HG02759 (cell line): ENCODE measurements around the gene TAP1.

Experiments used
- ATAC-seq: cut with Tn5 transposase; IDR thresholded peaks from one replicate; pipeline ENCODE4 v1.9.1; 2021; ENCODE audit warnings: mild to moderate bottlenecking, moderate library complexity; ENCODE audit not compliant: unreplicated experiment

Gene TAP1

DNA sequence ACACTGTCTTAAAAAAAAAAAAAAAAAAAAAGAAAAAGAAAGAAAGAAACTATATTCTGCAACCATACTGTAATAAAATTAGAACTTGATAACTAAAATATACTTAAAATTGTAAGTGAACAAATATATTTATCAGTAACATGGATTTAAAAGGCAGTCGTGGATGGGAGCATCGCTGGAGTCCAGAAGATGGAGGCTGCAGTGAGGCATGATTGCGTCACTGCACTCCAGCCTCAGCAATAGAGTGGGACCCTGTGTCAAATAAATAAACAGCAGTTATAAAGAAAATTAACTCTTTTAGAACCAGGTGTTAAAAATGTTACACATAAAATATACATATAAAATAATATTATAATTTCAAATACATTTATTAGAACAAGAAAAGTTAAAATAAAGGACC lies 9.2 kb upstream of the TAP1 start:
- ATAC-seq = no peak

DNA sequence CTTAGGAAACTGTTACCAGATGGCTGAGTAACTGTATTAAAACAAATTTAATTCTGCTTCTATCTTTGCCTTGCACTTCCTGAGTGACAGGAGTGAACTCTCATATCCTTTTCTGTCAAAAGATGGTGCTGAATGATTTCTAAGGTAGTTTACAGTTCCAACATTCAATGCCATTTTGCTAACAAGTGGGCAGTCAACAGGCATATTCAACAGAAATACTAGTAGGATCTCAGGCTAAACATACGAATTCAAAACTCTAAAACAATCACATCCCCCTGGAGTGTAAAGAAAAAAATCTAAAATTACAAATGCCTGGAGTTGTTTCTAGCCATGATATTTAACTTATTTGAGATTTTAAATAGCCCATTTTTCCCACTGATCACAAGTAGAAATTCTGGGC lies 7.2 kb upstream of the TAP1 start:
- no peak for ATAC-seq

DNA sequence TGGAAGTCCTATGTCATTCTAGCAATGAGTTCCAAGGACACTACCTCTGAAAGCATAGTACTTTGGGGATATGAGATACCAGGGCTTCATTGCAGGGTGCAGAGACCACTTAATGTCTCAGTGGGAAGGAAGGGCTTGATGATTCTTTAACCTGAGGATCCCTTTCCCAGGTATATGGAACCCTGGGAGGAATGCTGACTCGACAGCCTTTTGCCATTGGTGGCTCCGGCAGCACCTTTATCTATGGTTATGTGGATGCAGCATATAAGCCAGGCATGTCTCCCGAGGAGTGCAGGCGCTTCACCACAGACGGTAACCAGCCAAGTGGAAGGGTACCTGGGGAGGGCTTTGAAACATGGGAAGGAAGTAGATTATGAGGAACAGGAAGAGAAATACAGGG lies 4.7 kb upstream of the TAP1 start:
- no peak for ATAC-seq

DNA sequence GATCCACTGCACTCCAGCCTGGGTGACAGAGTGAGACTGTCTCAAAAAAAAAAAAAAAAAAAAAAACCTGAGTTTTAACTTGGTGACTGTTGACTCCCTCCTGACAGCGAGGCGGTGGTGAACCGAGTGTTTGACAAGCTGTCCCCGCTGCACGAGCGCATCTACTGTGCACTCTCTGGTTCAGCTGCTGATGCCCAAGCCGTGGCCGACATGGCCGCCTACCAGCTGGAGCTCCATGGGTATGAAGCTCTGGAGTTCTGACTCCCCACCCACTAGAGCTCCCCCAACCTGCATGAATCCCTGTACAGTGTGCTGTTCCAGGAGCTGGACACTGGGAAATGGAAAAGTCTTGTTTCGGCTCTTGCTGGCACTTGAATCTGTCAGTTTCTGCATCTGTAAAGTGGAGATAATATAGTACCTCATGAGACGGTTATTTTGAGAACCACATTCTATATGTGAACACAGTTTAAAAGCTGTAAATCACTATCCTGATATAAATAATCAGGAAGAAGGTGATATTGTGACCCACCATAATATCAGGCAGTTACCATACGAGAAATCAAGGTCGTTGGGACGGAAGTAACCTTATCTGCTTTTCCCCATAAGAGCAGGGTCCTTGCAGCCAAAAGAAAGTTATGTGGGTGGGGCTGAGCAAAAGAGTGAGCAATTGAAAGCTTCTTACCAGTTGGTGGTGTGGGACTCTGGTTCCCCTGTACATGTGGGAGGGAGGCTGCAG lies 3.8 kb upstream of the TAP1 start:
- ATAC-seq = no peak

DNA sequence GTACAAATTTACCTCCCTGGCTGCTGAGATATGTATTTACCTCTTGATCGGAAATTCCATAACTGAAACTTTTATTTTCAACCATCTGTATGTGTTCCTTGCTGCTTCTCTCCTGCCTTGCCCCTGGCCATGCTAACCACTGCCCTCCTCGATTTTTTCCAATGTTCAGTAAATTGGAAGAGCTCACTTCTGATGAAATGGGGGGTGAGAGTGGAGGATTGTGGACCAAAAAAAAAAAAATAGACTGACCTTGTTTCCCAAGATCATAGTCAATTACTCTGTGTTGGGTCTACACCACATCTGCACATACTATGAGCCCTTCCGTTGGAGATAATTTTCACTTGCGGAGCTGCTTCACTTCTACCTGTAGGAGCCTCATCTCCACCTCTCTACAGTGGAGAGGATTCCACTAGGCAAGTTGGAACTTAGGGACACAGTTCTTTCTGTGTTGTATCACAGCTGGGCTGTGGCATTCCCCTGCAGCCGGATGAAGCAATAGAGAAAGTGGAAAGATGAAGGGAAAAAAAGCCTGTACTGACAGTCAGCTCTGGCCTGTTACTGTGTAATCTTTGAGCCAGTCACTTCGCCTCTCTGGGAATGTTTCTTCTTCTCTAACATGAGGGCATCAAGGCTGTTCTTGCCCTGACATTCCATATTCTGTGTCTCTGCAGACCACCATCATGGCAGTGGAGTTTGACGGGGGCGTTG lies 2.1 kb upstream of the TAP1 start:
- no peak for ATAC-seq

DNA sequence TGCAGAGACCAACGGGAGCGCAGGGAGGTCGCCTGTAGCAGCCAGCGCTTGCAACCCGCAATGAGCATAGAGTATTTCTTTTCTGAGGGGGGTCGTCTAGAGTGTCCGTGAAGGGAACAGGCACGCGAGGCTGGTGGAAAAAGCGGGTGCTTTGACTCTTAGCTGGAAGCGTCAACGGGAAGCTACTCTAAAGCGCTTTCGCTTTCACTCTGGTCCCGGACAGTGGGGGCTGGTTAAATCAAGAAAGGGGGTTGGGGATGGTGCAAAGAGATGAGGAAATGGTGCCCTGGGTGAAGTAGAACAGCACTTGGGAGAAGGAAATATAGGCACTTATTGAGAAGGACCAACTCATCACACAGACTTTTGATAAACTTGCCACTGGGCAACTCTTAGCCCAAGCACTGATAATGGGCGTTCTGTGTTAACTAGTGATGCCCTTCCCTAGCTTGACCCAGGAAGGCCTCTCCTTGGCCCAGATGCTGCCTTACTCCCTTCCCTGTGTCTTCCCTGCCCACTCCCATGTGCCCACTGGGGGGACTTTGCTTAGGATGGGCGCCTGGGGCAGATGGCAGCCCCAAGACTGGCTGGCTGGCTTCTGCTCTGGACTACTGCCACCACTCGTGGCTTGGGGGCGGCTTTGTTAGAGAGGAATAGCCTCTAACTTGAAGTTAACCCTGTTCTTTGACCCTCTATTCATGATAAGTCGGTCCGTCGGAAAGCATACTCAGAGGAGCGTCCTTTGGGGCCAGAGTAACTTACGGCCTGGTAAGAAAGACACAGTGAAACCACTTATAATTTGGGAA lies 1.1 kb upstream of the TAP1 start:
- peak; percentile 17 for ATAC-seq

DNA sequence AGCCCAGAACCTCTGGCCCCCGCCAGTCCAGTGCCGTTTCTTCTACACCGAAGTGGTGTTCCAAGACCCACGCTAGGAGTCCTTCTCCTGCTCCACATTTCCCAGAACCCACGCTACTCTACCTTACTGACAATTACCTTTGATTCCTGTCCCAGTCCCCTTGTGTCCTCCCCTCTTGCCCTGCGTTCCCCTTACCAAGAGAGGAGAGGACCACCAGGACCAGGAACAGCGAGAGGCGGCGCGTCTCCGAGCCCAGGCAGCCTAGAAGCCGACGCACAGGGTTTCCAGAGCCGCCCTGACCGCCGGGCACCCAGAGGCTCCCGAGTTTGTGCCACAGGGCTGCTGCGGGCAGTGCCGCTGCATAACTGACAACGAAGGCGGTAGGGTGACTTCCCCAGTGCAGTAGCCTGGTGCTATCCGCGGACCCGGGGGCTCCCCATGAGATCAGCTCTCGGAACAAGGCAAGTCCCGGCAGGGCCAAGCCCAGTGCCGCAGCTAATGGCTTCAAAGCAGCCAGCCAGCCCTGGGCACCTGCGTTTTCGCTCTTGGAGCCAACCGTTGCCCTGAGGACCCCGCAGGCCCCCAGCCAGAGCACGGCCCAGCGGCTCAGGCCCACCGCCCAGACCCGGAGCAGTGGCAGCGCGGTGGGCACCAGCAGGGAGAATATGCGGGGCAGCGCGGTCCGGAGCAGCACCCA lies 512 bp downstream of the TAP1 start:
- peak; percentile 19 for ATAC-seq

DNA sequence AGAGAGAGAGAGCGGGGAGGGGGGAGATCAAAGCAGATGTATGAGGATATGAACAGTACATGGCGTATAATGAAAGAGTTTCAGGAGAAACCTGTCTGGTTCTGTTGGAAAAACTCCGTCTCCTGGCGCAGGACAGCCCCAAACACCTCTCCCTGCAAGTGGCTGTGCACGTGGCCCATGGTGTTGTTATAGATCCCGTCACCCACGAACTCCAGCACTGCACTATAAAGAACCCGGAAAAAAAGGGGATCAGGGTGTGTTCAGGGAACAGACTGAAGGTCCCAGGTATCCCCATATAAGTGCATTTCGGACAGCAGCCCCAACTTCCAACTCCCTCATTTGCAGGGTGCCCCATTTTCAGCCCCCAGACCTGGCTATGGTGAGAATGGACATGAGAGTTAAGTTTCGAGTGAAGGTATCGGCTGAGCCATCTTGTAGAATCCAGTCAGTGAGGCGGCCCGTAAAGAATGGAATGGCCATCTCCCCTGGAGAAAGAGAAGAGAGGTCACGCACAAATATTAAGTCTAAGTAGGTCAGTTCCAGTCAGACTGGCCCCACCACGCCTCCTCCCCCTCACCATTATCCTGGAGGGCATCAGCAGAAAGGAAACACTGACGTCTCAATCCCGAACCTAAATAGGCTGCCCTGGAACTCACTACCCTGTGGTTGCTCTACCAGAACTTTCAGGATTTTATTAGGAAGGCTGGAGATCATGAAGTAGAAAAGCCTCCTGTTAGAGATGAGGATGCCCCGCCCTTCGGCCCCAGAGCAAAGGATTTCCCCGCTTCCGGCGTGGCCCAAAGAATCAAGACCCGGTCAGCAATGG lies 1.3 kb downstream of the TAP1 start:
- no peak for ATAC-seq

DNA sequence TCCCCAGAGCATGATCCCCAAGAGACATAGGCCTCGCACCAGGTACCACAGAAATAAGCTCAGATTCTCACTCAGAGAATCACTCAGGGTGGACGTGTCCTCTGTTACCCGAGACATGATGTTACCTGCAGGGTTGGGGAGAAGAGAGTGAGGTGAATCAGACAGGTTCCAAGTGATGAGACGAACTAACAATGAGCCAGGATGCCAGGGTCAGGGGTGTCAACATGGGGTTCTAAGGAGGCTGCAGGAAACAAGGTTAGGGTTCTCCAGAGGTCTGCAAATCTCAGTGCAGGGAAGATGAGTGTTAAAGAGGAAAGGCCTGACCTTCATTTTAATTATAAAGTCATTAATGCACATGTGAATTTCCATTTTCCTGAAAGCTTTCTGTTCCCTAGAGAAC lies 2.5 kb downstream of the TAP1 start:
- ATAC-seq = no peak

DNA sequence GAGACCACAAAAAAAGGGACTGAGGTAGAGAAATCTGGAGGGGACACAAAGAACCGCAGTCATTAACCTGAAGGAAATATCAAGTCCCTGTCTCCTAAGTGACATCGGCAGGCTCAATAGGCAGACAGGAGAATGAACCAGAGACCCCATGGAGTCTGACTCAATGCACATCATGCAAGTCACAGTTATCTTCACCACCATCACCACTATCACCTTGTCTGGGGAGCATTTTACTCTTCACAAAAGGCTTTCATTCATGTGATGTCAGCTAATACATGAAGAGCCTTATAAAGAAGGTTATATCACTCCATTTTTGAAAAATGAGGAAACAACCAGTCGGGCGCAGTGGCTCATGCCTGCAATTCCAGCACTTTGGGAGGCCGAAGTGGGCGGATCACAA lies 4.4 kb downstream of the TAP1 start:
- ATAC-seq = no peak

DNA sequence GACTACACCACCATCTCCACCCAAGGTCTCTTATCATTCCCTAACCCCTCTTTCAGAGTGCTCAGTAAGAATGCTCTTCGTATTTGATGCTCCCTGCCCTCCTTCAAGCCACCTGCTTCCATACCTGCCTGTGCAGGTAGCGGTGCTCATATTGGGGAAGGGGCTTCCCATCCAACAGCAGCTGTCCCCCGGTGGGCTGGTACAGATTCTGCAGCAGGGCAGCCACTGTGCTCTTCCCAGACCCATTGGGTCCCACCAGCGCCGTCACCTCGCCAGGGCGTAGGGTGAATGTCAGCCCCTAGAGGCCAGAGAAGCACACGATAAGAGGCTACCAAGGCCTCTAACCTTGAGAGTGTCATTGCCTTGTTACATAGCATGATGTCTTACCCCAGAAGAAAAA lies 5.7 kb downstream of the TAP1 start:
- ATAC-seq = no peak

DNA sequence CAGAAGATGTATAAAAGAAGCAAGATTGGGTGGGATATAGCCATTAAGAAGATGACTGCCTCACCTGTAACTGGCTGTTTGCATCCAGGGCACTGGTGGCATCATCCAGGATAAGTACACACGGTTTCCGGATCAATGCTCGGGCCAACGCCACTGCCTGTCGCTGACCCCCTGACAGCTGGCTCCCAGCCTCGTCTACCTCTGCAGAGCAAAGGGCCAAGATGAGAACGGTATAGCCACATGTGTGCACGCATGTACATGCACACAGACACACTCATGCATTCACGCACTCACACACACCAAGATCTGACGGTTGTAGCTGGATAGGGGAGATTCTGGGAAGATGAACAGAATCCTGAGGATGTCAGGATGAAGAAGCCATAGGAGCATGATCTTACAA lies 6.5 kb downstream of the TAP1 start:
- ATAC-seq = no peak

DNA sequence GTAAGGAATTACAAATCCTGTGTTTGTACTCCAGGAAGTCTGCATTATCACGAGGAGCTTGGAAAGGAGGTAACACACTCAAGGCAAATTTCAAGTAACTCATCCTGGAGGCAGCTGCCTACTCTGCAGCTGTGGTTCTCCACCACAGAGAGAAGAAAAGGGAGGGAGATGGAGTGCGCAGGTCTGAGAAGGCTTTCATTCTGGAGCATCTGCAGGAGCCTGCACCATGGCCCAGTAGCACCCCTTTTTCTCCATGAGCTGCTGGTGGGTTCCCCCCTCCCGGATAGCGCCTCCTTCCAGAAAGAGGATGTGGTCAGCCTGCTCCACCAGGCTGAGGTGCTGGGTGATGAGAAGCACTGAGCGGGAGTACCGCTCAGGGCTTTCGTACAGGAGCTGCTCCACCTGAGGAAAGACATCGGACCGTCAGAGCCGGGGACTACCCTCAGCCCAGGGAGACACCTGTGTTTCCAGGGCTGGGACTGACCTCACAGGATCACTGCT lies 8.1 kb downstream of the TAP1 start:
- no peak for ATAC-seq

DNA sequence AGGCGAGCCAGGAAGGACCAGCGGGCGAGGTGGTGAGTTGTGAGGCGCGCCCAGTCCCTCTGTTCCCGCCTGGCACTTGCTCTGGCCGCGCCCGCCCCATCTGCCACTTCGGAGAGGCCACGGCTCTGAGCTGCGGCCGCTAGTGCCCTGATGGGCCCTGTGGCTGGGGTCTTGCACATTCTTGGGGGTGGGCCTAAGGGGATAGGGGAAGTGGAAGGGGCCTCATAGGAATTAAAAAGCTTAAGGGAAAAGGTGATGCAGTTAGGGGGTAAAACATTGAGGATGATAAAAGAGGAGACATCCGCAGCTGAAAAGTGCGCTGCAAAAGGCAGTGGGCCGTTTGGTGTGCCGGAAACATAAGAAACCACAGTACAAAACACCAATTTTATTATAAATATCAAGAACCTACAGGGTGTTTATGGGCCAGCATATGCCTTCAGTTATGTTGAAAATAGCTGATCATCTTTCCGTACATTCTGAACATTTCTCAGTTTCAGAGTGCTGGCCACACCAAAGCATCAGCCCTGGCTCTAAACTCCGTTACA lies 8.6 kb downstream of the TAP1 start:
- ATAC-seq = no peak

DNA sequence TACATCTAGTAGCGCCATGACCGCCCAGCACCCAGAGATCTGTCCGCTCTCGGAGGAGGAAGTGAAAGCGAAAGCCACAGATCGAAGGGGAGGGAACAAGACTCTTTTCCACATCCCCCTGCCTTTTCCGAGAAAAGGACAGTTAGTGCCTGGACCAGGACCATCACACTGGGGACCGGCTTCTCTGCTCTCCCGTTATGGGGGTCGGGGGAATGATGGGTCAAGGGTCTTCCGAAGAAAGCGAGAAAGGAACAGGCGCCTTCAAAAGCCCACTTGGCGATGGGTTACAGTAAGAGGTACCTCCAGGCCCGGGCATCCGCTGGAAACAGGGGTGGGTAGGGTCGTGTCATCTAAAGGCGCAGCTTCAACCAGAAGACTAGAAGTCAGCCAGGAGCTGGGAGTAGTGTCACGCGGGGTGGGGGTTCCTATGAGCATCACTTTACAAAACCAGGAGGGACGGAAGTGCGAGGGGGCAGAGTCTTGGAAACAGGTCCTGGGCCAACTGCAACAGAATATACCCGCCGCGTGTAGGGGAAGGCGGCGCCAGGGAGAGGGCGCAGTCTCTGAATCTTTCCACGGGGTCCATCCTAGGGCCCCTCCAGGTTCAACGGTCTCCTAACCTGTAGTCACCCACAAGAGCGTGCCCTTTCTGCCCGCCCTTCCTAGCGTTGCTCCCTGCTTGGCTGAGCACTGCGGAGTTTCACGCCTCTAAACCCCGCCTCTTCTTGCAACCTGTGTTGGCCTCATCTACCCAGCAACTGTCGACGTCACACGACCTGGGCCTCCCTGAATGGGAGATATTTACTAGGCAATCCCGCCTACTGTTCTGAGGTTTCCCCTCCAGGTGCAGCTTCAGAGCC lies 9.3 kb downstream of the TAP1 start, which contains the start of gene PSMB8:
Gene PSMB8, minus strand, starts transcription at position 69 of the 860 bp plus-strand sequence. Its CDS starts 51 bp downstream, at position 18.
- peak; percentile 71 for ATAC-seq

DNA sequence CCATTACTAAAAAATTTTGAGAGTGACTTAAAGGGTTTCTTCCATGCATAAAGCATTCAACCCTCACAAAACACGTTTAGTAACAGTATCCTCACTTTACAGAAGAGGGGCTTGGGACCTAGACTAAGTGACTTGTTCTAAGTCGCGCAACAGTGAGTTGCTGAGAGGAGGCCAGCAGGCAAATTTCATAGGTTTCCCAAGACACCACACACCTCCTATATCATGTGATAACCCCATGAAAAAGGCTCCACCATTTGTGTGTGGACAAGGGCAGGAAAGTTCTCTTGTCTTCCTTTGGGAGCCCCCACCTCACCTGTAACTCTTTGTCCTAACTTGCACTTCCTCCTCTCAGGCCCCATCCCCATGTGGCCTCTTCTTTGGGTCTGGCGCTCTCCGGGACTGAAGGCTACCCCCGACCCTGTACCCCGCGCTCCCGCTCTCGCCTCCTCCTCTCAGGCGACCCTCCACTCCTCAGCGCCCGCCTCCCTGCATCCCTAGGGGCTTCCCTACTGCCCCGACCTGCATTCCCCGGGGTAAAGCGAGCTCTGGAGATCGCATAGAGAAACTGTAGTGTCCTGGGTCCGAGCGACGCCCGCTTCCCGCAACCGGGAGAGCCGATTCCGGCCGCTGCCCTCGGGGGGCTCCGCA lies 10.0 kb downstream of the TAP1 start:
- ATAC-seq = no peak

DNA sequence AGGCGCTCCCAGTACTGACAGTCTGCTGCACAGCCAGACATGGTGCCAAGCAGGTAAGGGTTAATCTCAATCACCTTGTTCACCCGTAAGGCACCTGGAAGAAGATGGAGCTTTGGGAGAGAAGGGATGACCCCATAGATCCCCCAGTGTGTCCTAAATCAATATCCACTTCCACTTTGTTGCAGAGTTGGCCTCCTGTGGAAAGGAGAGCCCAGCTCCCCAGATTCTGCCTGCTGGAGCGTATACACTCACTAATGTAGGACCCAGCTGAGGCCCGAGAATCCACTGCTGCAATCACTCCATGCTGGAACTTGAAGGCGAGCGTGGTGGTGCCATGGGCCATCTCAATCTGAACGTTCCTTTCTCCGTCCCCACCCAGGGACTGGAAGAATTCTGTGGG lies 10.8 kb downstream of the TAP1 start:
- no peak for ATAC-seq

DNA sequence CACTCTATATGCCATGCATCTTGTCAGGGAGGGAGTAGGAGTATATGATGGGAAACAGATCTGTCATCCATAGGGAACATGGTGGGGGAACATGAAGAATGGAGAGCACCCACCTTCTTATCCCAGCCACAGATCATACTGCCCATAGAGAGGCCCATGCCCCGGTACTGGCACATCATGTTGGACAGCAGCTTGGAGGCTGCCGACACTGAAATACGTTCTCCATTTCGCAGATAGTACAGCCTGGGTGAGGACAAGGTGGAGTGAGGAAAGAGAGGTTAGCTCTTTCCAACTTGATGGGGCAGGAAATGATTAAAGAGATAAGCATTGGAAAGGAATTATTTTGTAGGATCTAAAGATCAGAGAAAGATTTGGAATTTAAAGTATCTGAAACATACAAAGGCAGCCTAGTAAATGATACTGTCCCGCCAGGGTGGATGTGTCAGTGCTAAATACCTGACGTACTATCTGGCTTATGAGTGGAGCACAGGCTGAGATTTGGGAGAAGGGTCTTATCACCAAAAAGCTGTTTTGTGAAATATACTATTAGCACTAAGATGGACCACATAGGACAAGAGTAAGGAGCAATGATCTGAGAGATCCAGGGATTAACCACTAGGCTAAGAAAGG lies 11.4 kb downstream of the TAP1 start:
- ATAC-seq = no peak
